ENCODE results near the gene ZNF805. TPM values are rescaled to one million over a fixed set of nuclear protein-coding genes. Genes with fewer than 3 reads are reported as not detected.
"Not testable (repeated sequence)": the region's sequence is repeated elsewhere in the genome, so short reads cannot be mapped to it uniquely, and the experiment has no call there.

The ZNF805 gene
- total RNA-seq = 10 to 100 TPM; 11.8 to 21.6 (median 17.5) TPM
- polyA plus RNA-seq = 1 to 10 TPM in 2 of 3 donors, under 1 TPM in 1; under 0.01 to 2.0 (median 1.2) TPM

- peak within 1 kb of the TSS; percentile 86 to 92 (median 90) for H3K27ac ChIP-seq
- H3K4me3 ChIP-seq = peak within 1 kb of the TSS; percentile 75 to 84 (median 76)
- H3K4me1 ChIP-seq = peaks cover 0 to 31% (median 20%) of the 10 kb centered on the region in 4 donors
- no peaks in the 10 kb centered on the region for H3K9me3 ChIP-seq
- DNase-seq = peak; percentile 98
- TF ChIP-seq CTCF (IDR thresholded peaks at IDR 0.05) = no peak
- TF ChIP-seq EP300 (IDR thresholded peaks at IDR 0.05) = no peak
- peak; percentile 66 to 91 (median 84) for TF ChIP-seq POLR2AphosphoS5 (IDR thresholded peaks at IDR 0.05)
- TF ChIP-seq POLR2A (IDR thresholded peaks at IDR 0.05) = peak in 1 of 2 donors; percentile 61
- 1 to 2% methylated on average over 61 of the region's 61 CpGs for WGBS, 2 donors
- peaks cover 10 to 21% (median 11%) of the 10 kb centered on the region in 4 donors for H3K36me3 ChIP-seq
- H3K27me3 ChIP-seq = no peaks in the 10 kb centered on the region
- intact Hi-C loops (cut with DNase I) = loop anchor here (1.0 to 10.0 kb wide), 4 partner anchors 40 to 136 kb away; partner anchors contain the start of genes TRAPPC2B, ZNF264, ZNF460 and ZNF547
Measured at GRCh38 chr19:57240311-57241090, at the start of gene ZNF805. Gene ZNF805, plus strand, starts transcription at chr19:57240632. Its CDS starts 260 bp downstream, at chr19:57240892.

GRCh38 chr19:57191141-57192076, 49.0 kb upstream of the ZNF805 start, which contains the start of gene ZNF264:
Gene ZNF264, plus strand, starts transcription at chr19:57191500. Its CDS starts 414 bp downstream, at chr19:57191914.
- Histone ChIP-seq H3K9me3 (peaks cover 0 to 10% (median 0%) of the 10 kb centered on the region in 4 donors), H3K27me3 (no peaks in the 10 kb centered on the region), H3K4me3 (peak within 1 kb of the TSS; percentile 69 to 96 (median 82)), H3K27ac (peak within 1 kb of the TSS; percentile 82 to 90 (median 86)), H3K36me3 (peaks cover 6 to 37% (median 32%) of the 10 kb centered on the region in 4 donors), H3K4me1 (peaks cover 0 to 30% (median 16%) of the 10 kb centered on the region in 4 donors)
- peak; percentile 95 for DNase-seq
- TF ChIP-seq POLR2AphosphoS5 (IDR thresholded peaks at IDR 0.05) = peak; percentile 5 to 76 (median 56)
- no peak for TF ChIP-seq CTCF (IDR thresholded peaks at IDR 0.05)
- peak; percentile 11 to 33 for TF ChIP-seq POLR2A (IDR thresholded peaks at IDR 0.05)
- TF ChIP-seq EP300 (IDR thresholded peaks at IDR 0.05) = no peak
- WGBS, 2 donors = 1 to 3% methylated on average over 81 of the region's 81 CpGs
- intact Hi-C loops (cut with DNase I) = loop anchor here (2.0 to 5.0 kb wide), 3 partner anchors 19 to 91 kb away; partner anchors contain the start of genes ZNF460 and ZNF805

- no peak for DNase-seq
- no peak for TF ChIP-seq EP300 (IDR thresholded peaks at IDR 0.05)
- TF ChIP-seq POLR2AphosphoS5 (IDR thresholded peaks at IDR 0.05) = no peak
- TF ChIP-seq POLR2A (IDR thresholded peaks at IDR 0.05) = no peak
- no peak for TF ChIP-seq CTCF (IDR thresholded peaks at IDR 0.05)
- Histone ChIP-seq H3K9me3 (peaks cover 0 to 4% (median 0%) of the 10 kb centered on the region in 4 donors), H3K4me3 (peak overlapping the region; percentile 69 to 96 (median 82)), H3K36me3 (peaks cover 8 to 43% (median 39%) of the 10 kb centered on the region in 4 donors), H3K4me1 (peaks cover 0 to 30% (median 16%) of the 10 kb centered on the region in 4 donors), H3K27me3 (no peaks in the 10 kb centered on the region), H3K27ac (peak overlapping the region; percentile 82 to 90 (median 86))
- WGBS, 2 donors = 16 to 35% methylated on average over 9 of the region's 9 CpGs
- intact Hi-C loops (cut with DNase I) = loop anchor here (5.0 kb wide), 1 partner anchor 90 kb away; the partner anchor contains the start of gene ZNF460
Measured at GRCh38 chr19:57192077-57192420, 48.4 kb upstream of the ZNF805 start.

GRCh38 chr19:57192993-57193392, 47.4 kb upstream of the ZNF805 start:
- intact Hi-C loops (cut with DNase I) = loop anchor here (5.0 kb wide), 1 partner anchor 89 kb away; the partner anchor contains the start of gene ZNF460
- 86 to 94% methylated on average over 5 of the region's 5 CpGs for WGBS, 2 donors
- Histone ChIP-seq H3K36me3 (peaks cover 8 to 52% (median 43%) of the 10 kb centered on the region in 4 donors), H3K4me3 (peak overlapping the region in 3 of 4 donors; percentile 69 to 89 (median 76)), H3K4me1 (peaks cover 0 to 30% (median 16%) of the 10 kb centered on the region in 4 donors), H3K27ac (no peak overlapping the region), H3K27me3 (no peaks in the 10 kb centered on the region), H3K9me3 (no peaks in the 10 kb centered on the region)
- no peak for DNase-seq
- TF ChIP-seq CTCF (IDR thresholded peaks at IDR 0.05) = no peak
- TF ChIP-seq POLR2A (IDR thresholded peaks at IDR 0.05) = no peak
- no peak for TF ChIP-seq EP300 (IDR thresholded peaks at IDR 0.05)
- no peak for TF ChIP-seq POLR2AphosphoS5 (IDR thresholded peaks at IDR 0.05)

- H3K27me3 ChIP-seq; DNase-seq; H3K4me3 ChIP-seq; H3K27ac ChIP-seq; intact Hi-C loops (cut with DNase I); H3K9me3 ChIP-seq: not testable (repeated sequence)
- H3K36me3 ChIP-seq = peaks cover 8 to 78% (median 52%) of the 10 kb centered on the region in 4 donors
- H3K4me1 ChIP-seq = peaks cover 0 to 16% (median 12%) of the 10 kb centered on the region in 4 donors
- 96 to 97% methylated on average over 6 of the region's 6 CpGs for WGBS, 2 donors
Measured at GRCh38 chr19:57197874-57198273, 42.6 kb upstream of the ZNF805 start.
